Mucosa of gallbladder (tissue), 1 donor: Measurements from ENCODE around the gene NABP1. TPM values are rescaled to one million over a fixed set of nuclear protein-coding genes. Genes with fewer than 3 reads are reported as not detected.

Source experiments
- DNase-seq: peaks from one replicate; pipeline ENCODE4 v3.0.0-alpha.2; 2020; ENCODE audit warnings: low spot score
- total RNA-seq: library from RNA; stranded (reverse); gene quantifications from one replicate; pipeline ENCODE4 v1.2.1, GENCODE V29; 2021
- donor health status: DM: no; HTN: no; CAD: no.

The NABP1 gene
- total RNA-seq, 1 donor from 2014 or later = 17.4 TPM

GRCh38 chr2:191649519-191649918 lies 28.4 kb upstream of the NABP1 start:
- DNase-seq = no peak

DNA sequence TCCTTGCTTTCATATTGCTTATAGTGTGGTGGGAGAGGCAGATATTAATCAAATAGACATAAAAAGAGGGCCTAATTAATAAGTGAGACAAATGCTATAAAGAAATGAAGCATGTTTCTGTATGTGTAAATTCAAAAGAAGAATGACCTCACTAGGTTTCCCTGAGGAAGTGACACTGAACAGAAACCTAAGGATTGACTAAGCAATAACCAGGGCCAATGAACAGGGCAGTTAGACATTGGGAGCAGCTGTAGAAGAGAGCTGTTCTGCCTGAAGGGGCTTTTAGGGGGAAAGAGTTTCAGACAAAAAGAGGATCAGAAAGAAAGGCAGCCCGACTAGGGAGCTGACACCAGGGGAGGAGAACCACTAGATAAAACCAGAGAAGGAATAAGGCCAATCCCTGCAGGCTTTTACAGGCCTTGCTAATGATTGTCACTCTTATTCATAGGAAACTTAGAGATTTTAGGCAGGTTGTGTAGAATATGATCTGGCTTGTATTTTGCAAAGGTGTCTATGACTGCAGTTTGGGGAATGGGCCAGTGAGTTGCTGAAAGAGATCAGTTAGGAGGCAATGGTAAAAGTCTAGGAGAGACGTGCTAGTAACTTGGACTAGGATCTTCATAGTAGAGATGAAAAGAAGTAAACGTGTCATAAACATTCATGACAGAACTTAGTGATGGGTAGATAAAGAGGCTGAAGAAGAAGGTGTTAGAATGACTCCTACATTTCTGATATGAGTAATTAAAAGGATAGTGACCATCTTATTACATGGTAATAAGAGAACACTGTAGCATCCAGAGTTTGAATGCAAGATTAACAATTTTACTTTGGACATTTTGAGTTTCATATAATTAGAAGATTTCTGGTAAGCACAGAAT lies 26.8 kb upstream of the NABP1 start:
- no peak for DNase-seq

- no peak for DNase-seq
Measured at GRCh38 chr2:191653667-191654391, 24.1 kb upstream of the NABP1 start.

DNA sequence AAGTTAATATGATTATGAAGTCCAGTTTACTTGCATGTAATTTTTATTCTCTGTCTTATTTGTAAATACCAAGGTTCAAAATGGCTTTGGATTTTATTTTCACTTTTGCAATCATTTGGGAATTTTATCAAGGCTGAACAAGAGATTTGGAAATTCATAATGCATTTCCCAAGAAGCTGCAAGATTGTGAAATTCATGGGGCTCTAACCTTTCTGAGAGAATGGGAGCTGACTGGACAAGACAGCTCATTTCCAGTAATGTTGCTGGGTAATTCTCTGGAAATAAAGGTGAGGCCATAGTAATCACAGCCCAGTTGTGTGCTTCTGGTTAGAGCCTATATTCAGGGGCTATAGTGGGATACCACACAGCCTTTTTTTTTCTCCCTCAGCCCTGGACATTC lies 21.5 kb upstream of the NABP1 start:
- no peak for DNase-seq

GRCh38 chr2:191656792-191657191 lies 21.1 kb upstream of the NABP1 start:
- no peak for DNase-seq

- DNase-seq = no peak
Measured at GRCh38 chr2:191657977-191658376, 20.0 kb upstream of the NABP1 start.

- no peak for DNase-seq
Measured at GRCh38 chr2:191659198-191659597, 18.7 kb upstream of the NABP1 start.

DNA sequence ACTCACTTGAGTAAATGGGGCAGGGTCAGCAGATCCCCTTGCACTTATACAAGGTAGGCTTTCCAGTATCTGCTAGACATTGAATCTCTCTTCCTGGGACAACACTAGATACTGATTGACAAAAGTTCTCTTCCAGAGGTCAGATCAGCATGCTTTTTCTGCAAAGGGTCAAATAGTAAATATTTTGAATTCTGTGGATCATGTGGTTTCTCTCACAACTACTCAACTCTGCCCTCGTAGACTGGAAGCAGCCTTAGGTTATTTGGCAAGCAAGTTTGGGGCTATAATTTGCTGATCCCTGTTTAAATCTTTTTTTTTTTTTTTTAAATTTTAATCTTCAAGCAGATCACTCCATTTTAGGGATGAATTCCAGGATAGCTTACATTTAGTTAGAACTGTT lies 17.4 kb upstream of the NABP1 start:
- DNase-seq = no peak

- DNase-seq = no peak
Measured at GRCh38 chr2:191661097-191661924, 16.6 kb upstream of the NABP1 start.

DNA sequence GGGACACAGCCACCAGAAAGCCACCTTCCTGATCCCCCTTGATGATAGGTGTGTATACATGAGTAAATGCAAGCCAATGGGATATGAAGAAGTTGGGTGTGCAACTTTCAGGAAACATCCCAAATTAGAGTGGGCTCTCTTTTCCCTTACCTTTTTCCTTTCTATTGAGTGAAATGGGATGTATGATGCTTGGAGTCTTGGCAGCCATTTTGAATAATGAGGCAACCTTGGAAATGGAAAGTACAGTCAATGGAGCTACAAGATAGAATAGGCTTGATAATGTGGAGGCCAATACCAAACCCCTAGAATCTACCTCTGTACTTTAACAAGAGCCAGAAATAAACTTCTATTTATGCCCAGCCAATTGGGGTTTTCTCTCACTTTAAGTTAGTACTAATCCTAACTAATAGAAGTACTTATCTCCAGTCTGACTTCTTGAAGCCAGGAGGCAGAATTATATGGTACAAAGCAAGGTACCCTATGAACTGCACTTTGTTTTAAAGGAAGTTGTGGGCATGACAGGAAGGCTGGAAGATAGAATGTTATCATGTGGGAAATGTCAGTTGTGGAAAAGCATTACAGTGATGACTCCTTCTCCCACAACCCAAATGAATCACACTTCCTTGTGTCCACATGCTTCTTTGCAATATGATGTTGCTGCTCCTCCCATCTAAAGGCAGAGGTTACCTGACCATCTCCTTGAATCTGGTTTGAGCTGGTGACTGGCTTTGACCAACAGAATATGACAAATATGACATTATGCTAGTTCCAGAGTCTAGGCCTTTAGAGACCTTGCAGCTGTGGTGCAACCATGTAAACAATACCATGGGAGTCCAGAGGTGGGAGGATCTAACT lies 12.9 kb upstream of the NABP1 start:
- DNase-seq = no peak

- no peak for DNase-seq
Measured at GRCh38 chr2:191666226-191666625, 11.7 kb upstream of the NABP1 start.

GRCh38 chr2:191666732-191667131 lies 11.2 kb upstream of the NABP1 start:
- DNase-seq = no peak

GRCh38 chr2:191670076-191670475 lies 7.9 kb upstream of the NABP1 start:
- no peak for DNase-seq

- no peak for DNase-seq
Measured at GRCh38 chr2:191670787-191671186, 7.1 kb upstream of the NABP1 start.

GRCh38 chr2:191675807-191676721 lies 1.9 kb upstream of the NABP1 start:
- peak; percentile 60 for DNase-seq

DNA sequence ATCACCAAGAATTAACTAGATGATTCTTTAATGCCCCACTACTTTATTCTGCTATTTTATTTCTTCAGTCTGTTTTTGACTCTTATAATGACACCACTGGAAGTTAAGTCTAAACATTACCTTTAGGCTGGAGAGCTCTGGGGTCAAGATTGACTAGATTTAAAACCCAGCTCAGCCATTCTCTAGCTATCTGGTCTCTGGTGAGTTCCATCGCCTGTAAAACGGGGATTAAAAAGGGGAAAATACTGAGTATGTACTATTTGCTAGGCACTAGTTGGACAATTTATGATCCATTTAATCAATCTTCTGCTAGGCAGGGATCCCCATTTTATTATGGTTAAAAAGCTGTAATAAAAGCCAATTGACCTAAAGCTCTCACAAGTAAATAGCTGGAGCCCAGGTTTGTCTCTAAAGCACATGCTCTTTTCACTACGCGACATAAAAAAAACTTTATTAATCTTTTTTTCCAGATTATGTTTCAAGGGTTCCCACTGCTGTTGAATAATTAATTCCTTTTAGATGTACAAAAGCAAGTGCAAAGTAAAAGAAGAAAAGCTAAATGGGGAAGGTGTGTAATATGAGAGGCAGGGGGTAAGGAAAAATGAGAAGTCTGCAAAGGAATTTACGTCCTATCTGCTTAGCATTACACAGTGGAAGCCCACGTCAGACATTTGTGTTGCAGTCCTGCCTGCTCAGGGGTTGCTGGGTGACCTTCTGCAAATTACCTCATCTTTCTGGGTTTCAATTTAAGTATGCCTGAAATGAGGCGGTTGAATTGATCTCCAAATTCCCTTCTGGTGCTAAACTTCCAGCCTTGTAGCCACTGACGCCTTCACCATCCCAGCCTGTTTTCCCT lies 918 bp upstream of the NABP1 start:
- DNase-seq = peak; percentile 41

DNA sequence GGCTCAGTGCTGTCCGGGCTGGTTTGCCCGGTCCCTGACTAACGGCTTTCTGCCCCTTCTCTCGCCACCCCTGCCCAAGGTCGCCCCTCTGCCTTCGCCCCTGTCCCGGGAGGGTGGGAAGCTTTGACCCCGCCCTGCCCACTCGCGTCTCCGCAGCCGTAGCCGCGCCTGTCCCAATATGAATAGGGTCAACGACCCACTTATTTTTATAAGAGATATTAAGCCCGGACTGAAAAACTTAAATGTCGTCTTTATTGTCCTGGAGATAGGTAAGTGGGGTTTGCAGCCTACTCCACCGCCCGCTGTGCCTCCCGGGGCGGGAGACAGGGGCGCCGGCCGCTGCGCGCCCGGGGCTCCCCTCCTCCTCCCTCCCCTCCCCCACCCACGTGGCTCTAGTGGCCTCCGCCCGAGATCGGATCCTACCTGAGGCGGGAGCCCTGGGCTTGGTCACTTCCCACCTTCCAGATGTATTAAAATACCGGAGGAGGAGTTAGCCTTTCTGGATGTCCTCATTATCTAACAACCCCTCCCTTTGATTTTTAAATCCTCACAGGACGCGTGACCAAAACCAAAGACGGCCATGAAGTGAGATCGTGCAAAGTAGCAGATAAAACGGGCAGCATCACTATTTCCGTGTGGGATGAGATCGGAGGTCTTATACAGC lies 633 bp downstream of the NABP1 start:
- DNase-seq = peak; percentile 23

DNA sequence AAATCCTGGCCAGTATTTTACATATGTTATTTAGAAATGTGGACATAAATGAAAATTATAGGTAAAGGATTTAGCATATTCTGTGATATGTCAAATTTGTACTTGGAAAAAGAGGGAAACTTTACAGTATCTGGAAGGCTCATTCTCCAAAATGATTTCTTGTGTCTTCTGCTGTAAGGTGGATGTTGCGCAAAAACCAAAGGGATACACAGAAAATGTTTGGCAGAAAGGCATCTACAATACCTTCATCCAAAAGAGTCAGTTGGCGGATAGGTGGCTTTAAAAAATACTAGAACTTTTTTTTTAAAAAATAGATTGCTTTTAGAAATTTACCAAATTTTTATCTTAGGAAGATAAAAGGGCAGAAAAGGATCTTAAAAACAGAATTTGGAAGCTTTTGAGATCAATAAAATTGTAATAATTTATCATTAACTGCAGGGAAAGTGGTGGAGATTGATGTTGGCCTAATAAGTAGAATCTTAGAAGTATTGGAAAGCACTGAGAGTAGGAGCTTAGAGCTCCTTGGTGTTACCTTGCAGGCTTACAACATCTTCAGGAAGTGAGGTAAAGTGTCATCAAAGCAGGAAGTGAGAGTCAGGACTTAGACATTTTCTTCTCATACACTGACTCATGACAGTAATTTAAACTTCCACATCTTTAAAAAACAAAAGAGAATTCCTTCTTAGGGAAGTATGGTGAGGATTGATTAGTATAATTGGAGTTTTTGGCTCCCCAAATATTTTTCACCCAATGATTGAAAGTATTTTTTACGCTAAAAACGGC lies 2.1 kb downstream of the NABP1 start:
- no peak for DNase-seq
